HepG2 (cell line): Measurements from ENCODE around the gene CDK6.

ENCODE experiments used
- KLF16 ChIP-seq, 2 experiments: sonication (generic) in 1 of 2; formaldehyde crosslinking in 1 of 2; IDR thresholded peaks; 2 replicates each; pipeline versions ENCODE4 v1.6.1 to v1.8.0; 2016 to 2023; ENCODE audit warnings: missing genetic modification reagents in 2 of 2, missing compliant biosample characterization in 1 of 2
- KMT2A ChIP-seq: sonication (generic); formaldehyde crosslinking; IDR thresholded peaks from 2 replicates; pipeline ENCODE4 v1.4.0; 2020; ENCODE audit warnings: missing genetic modification reagents
- POLR2A ChIP-seq, 2 experiments: IDR thresholded peaks; 2 replicates each; pipeline ENCODE4 v1.6.1; 2011; ENCODE audit warnings: low read depth in 2 of 2, low read length in 2 of 2, mild to moderate bottlenecking in 1 of 2, moderate library complexity in 1 of 2; ENCODE audit not compliant: insufficient read depth in 1 of 2
- TF ChIP-seq, protein P1 (sequence below): sonication (generic); formaldehyde crosslinking; IDR thresholded peaks from 2 replicates; pipeline ENCODE4 v1.5.0; 2020; ENCODE audit warnings: mild to moderate bottlenecking, missing genetic modification reagents, moderate library complexity
- TF ChIP-seq, protein P2 (sequence below): IDR thresholded peaks from 2 replicates; pipeline ENCODE4 v1.6.1; 2016; ENCODE audit warnings: missing compliant biosample characterization, missing genetic modification reagents, borderline replicate concordance
- TF ChIP-seq, protein P3 (sequence below): sonication (generic); formaldehyde crosslinking; IDR thresholded peaks from 2 replicates; pipeline ENCODE4 v1.4.0; 2020; ENCODE audit warnings: mild to moderate bottlenecking, missing genetic modification reagents

DNA sequence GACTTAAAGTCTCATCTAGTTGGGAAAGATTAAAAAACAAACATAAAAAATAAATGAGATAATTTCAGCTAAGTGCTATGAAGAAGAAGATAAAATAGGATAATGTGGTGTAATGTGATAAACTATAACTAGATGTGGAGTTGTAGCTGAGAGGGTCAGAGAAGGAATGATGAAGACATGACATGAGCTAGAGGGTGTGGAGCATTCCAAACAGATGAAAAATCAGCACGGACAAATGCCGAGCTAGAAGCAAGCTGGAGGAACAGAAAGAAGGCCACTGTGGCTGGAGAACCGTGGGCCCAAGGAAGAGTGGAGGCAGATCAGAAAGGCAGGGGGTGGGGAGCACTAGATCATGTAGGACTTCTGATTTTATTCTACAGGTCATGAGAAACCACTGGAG lies 70.6 kb downstream of the CDK6 start:
- TF ChIP-seq, protein P1, sequence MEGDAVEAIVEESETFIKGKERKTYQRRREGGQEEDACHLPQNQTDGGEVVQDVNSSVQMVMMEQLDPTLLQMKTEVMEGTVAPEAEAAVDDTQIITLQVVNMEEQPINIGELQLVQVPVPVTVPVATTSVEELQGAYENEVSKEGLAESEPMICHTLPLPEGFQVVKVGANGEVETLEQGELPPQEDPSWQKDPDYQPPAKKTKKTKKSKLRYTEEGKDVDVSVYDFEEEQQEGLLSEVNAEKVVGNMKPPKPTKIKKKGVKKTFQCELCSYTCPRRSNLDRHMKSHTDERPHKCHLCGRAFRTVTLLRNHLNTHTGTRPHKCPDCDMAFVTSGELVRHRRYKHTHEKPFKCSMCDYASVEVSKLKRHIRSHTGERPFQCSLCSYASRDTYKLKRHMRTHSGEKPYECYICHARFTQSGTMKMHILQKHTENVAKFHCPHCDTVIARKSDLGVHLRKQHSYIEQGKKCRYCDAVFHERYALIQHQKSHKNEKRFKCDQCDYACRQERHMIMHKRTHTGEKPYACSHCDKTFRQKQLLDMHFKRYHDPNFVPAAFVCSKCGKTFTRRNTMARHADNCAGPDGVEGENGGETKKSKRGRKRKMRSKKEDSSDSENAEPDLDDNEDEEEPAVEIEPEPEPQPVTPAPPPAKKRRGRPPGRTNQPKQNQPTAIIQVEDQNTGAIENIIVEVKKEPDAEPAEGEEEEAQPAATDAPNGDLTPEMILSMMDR (CRISPR knock-in tag) = no peak
- no peak for TF ChIP-seq POLR2A (IDR thresholded peaks at IDR 0.05; ENCODE audit: insufficient read depth in 1 of 2, low read depth in 2 of 2, low read length in 2 of 2)
- TF ChIP-seq KMT2A (CRISPR knock-in tag) = no peak
- TF ChIP-seq, protein P2, sequence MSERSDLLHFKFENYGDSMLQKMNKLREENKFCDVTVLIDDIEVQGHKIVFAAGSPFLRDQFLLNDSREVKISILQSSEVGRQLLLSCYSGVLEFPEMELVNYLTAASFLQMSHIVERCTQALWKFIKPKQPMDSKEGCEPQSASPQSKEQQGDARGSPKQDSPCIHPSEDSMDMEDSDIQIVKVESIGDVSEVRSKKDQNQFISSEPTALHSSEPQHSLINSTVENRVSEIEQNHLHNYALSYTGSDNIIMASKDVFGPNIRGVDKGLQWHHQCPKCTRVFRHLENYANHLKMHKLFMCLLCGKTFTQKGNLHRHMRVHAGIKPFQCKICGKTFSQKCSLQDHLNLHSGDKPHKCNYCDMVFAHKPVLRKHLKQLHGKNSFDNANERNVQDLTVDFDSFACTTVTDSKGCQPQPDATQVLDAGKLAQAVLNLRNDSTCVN (CRISPR knock-in tag) = no peak
- TF ChIP-seq, protein P3, sequence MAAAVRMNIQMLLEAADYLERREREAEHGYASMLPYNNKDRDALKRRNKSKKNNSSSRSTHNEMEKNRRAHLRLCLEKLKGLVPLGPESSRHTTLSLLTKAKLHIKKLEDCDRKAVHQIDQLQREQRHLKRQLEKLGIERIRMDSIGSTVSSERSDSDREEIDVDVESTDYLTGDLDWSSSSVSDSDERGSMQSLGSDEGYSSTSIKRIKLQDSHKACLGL = no peak
- TF ChIP-seq KLF16 (CRISPR knock-in tag; IDR thresholded peaks at IDR 0.05) = no peak
